ENCODE measurements around the gene C9orf153. TPM values are rescaled to one million over a fixed set of nuclear protein-coding genes. Genes with fewer than 3 reads are reported as not detected.

The C9orf153 gene
- total and polyA plus RNA-seq, 11 donors: 0.14 to 0.72 (median 0.42) TPM; not detected in 4

DNA sequence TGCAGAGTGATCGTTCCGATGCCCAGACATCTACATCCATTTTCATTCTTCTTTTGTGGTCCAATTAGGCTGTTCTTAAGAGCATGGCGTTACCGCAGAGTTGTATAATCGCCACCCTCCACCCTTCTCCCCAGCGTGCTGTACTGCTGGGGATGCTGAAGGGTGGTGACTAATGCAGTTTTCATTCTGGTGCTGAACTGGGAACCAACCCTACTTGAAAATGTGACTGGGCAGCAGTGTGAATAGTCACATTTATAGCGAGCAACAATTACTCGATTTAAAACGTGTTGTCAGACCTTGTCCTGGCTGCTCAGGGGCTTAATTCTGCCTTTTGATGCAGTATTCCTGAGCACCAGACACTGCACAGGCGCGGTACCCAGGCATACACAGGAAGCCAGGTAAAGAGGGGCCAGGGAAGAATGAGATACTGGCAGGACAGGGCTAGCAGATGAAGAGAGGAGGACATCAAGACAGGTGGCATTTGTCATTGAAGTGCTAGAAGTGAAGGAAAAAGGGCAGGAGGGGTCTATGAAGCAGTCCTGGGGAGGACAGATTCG is 23.6 kb upstream of the C9orf153 start:
- intact Hi-C loops (cut with DNase I): loop anchor here in 2 of 10 donors (5.0 to 10.0 kb wide), 3 partner anchors 69 to 338 kb away; partner anchors contain the start of genes NAA35 (in 1 of the 2) and TUT7 (in 1 of the 2)
- Histone ChIP-seq H3K4me3 (peak overlapping the region; percentile 57 to 98 (median 88)), H3K9me3 (no peaks in the 10 kb centered on the region), H3K4me1 (peaks cover 0 to 40% (median 29%) of the 10 kb centered on the region in 12 donors), H3K27me3 (no peaks in the 10 kb centered on the region), H3K36me3 (peaks cover 0 to 22% (median 5%) of the 10 kb centered on the region in 9 donors), H3K27ac (peak overlapping the region in 11 of 12 donors; percentile 91 to 99 (median 97))
- DNase-seq (peak in 1 of 5 donors; percentile 39), ATAC-seq (peak; percentile 4 to 38 (median 30))
- TF ChIP-seq POLR2A (IDR thresholded peaks at IDR 0.05): no peak
- TF ChIP-seq, protein P1, sequence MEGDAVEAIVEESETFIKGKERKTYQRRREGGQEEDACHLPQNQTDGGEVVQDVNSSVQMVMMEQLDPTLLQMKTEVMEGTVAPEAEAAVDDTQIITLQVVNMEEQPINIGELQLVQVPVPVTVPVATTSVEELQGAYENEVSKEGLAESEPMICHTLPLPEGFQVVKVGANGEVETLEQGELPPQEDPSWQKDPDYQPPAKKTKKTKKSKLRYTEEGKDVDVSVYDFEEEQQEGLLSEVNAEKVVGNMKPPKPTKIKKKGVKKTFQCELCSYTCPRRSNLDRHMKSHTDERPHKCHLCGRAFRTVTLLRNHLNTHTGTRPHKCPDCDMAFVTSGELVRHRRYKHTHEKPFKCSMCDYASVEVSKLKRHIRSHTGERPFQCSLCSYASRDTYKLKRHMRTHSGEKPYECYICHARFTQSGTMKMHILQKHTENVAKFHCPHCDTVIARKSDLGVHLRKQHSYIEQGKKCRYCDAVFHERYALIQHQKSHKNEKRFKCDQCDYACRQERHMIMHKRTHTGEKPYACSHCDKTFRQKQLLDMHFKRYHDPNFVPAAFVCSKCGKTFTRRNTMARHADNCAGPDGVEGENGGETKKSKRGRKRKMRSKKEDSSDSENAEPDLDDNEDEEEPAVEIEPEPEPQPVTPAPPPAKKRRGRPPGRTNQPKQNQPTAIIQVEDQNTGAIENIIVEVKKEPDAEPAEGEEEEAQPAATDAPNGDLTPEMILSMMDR (IDR thresholded peaks at IDR 0.05): no peak
- WGBS, 4 donors: 18 to 23% (median 19%) methylated on average over 12 of the region's 12 CpGs

DNA sequence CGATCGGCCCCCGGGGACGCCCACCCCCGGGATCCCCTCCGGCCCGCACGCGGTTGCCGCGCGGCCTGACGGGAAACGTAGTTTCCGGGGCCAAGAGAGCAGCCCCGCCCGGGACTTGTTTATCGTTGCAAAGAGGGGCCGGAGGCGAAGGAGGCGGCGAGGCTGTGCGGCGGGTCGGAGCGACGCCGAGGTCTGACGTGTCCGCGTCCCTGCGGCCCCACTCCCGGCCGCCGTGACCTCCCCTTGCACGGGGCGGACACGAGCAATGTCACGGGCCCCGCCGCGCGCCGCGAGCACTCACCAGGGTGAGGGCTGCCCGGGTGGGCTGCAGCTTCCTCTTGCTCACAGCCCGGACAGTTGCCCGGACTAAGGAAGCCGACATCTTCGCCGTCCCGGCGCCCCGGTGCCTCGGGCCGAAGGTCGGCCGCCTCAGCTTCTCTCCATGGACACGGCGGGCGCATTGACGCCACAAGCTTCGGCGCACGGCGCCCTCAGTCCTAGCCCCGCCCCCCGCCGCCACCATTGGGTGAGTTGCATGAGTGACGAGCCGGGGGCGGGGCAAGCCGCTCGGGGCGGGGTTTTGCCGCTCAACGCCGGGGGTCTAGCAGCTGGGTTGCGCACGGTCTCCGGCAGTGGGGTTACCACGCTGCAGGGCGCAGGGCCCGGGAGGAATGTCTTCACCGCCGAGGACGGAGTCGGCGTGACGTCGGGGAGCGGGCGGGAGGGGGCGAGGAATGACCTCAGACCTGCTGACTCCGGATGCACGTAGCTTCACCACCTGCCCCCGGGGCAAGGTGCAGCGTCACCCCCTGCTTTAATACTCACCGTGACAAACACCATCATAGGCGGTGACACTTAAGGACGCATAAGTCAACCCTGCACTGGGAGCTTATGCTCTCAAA is 22.9 kb upstream of the C9orf153 start, which contains the start of gene ISCA1:
TSS of gene ISCA1 (minus strand) at position 462 of the 902 bp plus-strand sequence. CDS start at position 382, 80 bp downstream.
- 0 to 3% (median 1%) methylated on average over 21 to 101 of the region's 101 CpGs for WGBS, 4 donors
- Histone ChIP-seq H3K36me3 (peaks cover 0 to 15% (median 0%) of the 10 kb centered on the region in 9 donors), H3K4me1 (peaks cover 0 to 44% (median 34%) of the 10 kb centered on the region in 12 donors), H3K27ac (peak within 1 kb of the TSS; percentile 91 to 99 (median 97)), H3K27me3 (no peaks in the 10 kb centered on the region), H3K4me3 (peak within 1 kb of the TSS; percentile 57 to 98 (median 88)), H3K9me3 (no peaks in the 10 kb centered on the region)
- intact Hi-C loops (cut with DNase I): loop anchor here in 2 of 10 donors (5.0 to 10.0 kb wide), 3 partner anchors 70 to 338 kb away; partner anchors contain the start of genes NAA35 (in 1 of the 2) and TUT7 (in 1 of the 2)
- peak; percentile 97 to 99 (median 98) for DNase-seq
- TF ChIP-seq, protein P1 (IDR thresholded peaks at IDR 0.05): no peak
- TF ChIP-seq POLR2A (IDR thresholded peaks at IDR 0.05): peak; percentile 64 to 95
- peak; percentile 94 to 97 (median 97) for ATAC-seq

- ATAC-seq (peak in 1 of 4 donors; percentile 1), DNase-seq (no peak)
- no peaks in the 10 kb centered on the region for H3K27me3 ChIP-seq
- H3K27ac ChIP-seq: peak overlapping the region; percentile 91 to 99 (median 97)
- no peak for TF ChIP-seq POLR2A (IDR thresholded peaks at IDR 0.05)
- intact Hi-C loops (cut with DNase I): loop anchor here in 2 of 10 donors (5.0 to 10.0 kb wide), 3 partner anchors 71 to 337 kb away; partner anchors contain the start of genes NAA35 (in 1 of the 2) and TUT7 (in 1 of the 2)
- H3K36me3 ChIP-seq: peaks cover 0 to 13% (median 0%) of the 10 kb centered on the region in 9 donors
- WGBS, 4 donors: 0 to 1% (median 0%) methylated on average over 13 to 31 of the region's 31 CpGs
- H3K9me3 ChIP-seq: no peaks in the 10 kb centered on the region
- H3K4me1 ChIP-seq: peaks cover 0 to 48% (median 37%) of the 10 kb centered on the region in 12 donors
- peak overlapping the region; percentile 57 to 98 (median 88) for H3K4me3 ChIP-seq
These were observed 22.2 kb upstream of the C9orf153 start for GRCh38 chr9:86281593-86282076.

DNA sequence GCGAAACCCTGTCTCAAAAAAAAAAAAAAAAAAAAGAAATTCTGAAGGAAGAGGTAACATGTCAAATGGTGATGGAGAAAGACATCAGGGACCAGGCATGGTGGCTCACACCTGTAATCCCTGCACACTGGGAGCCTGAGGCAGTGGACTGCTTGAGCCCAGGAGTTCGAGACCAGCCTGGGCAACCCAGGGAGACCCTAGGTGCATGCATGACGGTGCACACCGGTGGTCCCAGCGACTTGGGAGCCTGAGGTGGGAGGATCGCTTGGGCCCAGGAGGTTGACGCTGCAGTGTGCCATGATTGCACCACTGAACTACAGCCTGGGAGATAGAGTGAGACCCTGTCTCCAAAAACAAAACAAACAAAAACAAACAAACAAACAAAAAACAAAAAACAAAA is 21.1 kb upstream of the C9orf153 start:
- Histone ChIP-seq H3K4me3 (peak overlapping the region in 7 of 12 donors; percentile 72 to 97 (median 80)), H3K9me3 (no peaks in the 10 kb centered on the region), H3K4me1 (peaks cover 0 to 57% (median 47%) of the 10 kb centered on the region in 12 donors), H3K36me3 (peaks cover 0 to 13% (median 0%) of the 10 kb centered on the region in 9 donors), H3K27me3 (no peaks in the 10 kb centered on the region), H3K27ac (no peak overlapping the region)
- ATAC-seq (no peak), DNase-seq (no peak)
- no peak for TF ChIP-seq POLR2A (IDR thresholded peaks at IDR 0.05)
- TF ChIP-seq, protein P1 (IDR thresholded peaks at IDR 0.05): no peak
- 92 to 95% (median 94%) methylated on average over 7 of the region's 7 CpGs for WGBS, 4 donors
- intact Hi-C loops (cut with DNase I): loop anchor here in 2 of 10 donors (5.0 to 10.0 kb wide), 3 partner anchors 72 to 336 kb away; partner anchors contain the start of genes NAA35 (in 1 of the 2) and TUT7 (in 1 of the 2)

Measured in heart left ventricle (tissue), 16 donors.